ENCODE measurements around the gene OR5B3. TPM values are rescaled to one million over a fixed set of nuclear protein-coding genes. Genes with fewer than 3 reads are reported as not detected.

The OR5B3 gene
- total RNA-seq, 1 experiment from 2014 or later, result not detected

DNA sequence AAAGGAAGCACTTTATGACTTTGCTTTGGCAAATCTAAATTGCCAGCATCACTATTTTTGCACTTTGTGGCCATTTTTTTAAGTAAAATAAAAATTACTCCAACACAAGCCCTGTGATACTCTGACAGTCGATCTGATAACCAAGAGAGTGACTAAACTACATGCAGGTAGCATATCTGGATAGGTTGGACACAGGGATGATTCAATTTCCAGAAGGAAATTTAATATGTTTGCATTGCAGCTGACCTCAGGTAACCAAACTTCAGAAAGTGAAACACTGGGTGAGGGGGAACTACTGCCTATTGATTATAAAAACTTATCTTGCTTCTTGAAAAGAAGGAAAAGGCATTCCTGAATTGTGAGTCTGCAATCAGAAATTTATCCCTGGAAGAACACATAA lies 13.9 kb downstream of the OR5B3 start:
- peak; percentile 10 for DNase-seq
- no peaks in the 10 kb centered on the region for H3K36me3 Mint-ChIP-seq (ENCODE audit: insufficient read depth, unreplicated experiment)
- intact Hi-C loops (cut with micrococcal nuclease; ENCODE audit: unreplicated experiment), result no loop called here
- CTCF ChIA-PET, result no interaction called here
- H3K9me3 Mint-ChIP-seq (ENCODE audit: low read depth, unreplicated experiment), result peaks cover 10% of the 10 kb centered on the region
- no TSS peak for BruUV-seq (replicated peaks)
- no peak overlapping the region for H3K4me3 Mint-ChIP-seq (ENCODE audit: low read depth, unreplicated experiment)
- H3K4me1 Mint-ChIP-seq (ENCODE audit: low read depth, unreplicated experiment), result peaks cover 10% of the 10 kb centered on the region
- no peak overlapping the region for H3K27ac Mint-ChIP-seq (ENCODE audit: unreplicated experiment)
- no peak for TF ChIP-seq CTCF (IDR thresholded peaks at IDR 0.05; ENCODE audit: unreplicated experiment)
- H3K27me3 Mint-ChIP-seq (ENCODE audit: unreplicated experiment), result no peaks in the 10 kb centered on the region

DNA sequence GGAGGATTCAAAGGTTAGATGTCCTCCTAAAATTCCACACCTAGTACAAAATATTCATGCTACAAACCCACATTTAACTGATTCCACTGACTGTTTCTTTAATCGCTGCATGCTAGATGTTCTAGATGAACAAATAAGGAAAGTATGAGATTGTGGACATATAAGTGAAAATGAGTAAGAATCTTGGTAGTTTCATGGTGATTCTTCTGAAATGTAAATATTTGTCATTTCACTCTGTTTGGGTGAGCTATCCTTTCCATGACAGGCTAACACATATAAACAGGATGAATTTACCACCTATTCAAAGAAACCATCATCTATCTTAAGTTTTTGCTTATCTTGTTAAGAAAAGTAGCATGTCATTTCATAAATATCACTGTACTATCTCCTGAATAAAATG lies 14.8 kb downstream of the OR5B3 start:
- no peak overlapping the region for H3K27ac Mint-ChIP-seq (ENCODE audit: unreplicated experiment)

DNA sequence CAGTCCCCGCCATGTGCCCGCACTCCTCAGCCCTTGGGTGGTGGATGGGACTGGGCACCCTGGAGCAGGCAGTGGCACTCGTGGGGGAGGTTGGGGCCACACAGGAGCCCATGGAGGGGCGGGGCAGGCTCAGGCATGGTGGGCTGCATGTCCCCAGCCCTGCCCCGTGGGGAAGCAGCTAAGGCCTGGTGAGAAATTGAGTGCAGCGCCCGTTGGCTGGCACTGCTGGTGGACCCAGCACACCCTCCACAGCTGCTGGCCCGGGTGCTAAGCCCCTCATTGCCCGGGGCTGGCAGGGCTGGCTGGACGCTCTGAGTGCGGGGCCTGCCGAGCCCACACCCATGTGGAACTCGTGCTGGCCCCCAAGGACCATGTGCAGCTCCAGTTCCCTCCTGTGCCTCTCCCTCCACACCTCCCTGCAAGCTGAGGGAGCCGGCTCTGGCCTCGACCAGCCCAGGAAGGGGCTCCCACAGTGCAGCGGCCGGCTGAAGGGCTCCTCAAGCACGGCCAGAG lies 16.1 kb downstream of the OR5B3 start:
- Mint-ChIP-seq H3K36me3 (ENCODE audit: insufficient read depth, unreplicated experiment) (no peaks in the 10 kb centered on the region), H3K9me3 (ENCODE audit: low read depth, unreplicated experiment) (peaks cover 10% of the 10 kb centered on the region), H3K4me3 (ENCODE audit: low read depth, unreplicated experiment) (no peak overlapping the region), H3K27me3 (ENCODE audit: unreplicated experiment) (no peaks in the 10 kb centered on the region), H3K4me1 (ENCODE audit: low read depth, unreplicated experiment) (peaks cover 10% of the 10 kb centered on the region), H3K27ac (ENCODE audit: unreplicated experiment) (no peak overlapping the region)
- BruUV-seq (replicated peaks), result no TSS peak
- intact Hi-C loops (cut with micrococcal nuclease; ENCODE audit: unreplicated experiment), result no loop called here
- CTCF ChIA-PET, result no interaction called here
- no peak for DNase-seq
- no peak for TF ChIP-seq CTCF (IDR thresholded peaks at IDR 0.05; ENCODE audit: unreplicated experiment)

More for the DNA sequence above, 14.8 kb downstream of the OR5B3 start:
- TF ChIP-seq CTCF (IDR thresholded peaks at IDR 0.05; ENCODE audit: unreplicated experiment), result no peak
- Mint-ChIP-seq H3K4me1 (ENCODE audit: low read depth, unreplicated experiment) (peaks cover 10% of the 10 kb centered on the region), H3K27me3 (ENCODE audit: unreplicated experiment) (no peaks in the 10 kb centered on the region), H3K9me3 (ENCODE audit: low read depth, unreplicated experiment) (peaks cover 10% of the 10 kb centered on the region), H3K4me3 (ENCODE audit: low read depth, unreplicated experiment) (no peak overlapping the region), H3K36me3 (ENCODE audit: insufficient read depth, unreplicated experiment) (no peaks in the 10 kb centered on the region)
- DNase-seq, result no peak
- BruUV-seq (replicated peaks), result no TSS peak
- intact Hi-C loops (cut with micrococcal nuclease; ENCODE audit: unreplicated experiment), result no loop called here
- CTCF ChIA-PET, result no interaction called here

- no peaks in the 10 kb centered on the region for H3K36me3 Mint-ChIP-seq (ENCODE audit: insufficient read depth, unreplicated experiment)
- CTCF ChIA-PET, result no interaction called here
- no peaks in the 10 kb centered on the region for H3K27me3 Mint-ChIP-seq (ENCODE audit: unreplicated experiment)
- H3K9me3 Mint-ChIP-seq (ENCODE audit: low read depth, unreplicated experiment), result no peaks in the 10 kb centered on the region
- no TSS peak for BruUV-seq (replicated peaks)
- H3K4me3 Mint-ChIP-seq (ENCODE audit: low read depth, unreplicated experiment), result no peak within 1 kb of the TSS
- DNase-seq, result no peak
- H3K27ac Mint-ChIP-seq (ENCODE audit: unreplicated experiment), result no peak within 1 kb of the TSS
- intact Hi-C loops (cut with micrococcal nuclease; ENCODE audit: unreplicated experiment), result no loop called here
- H3K4me1 Mint-ChIP-seq (ENCODE audit: low read depth, unreplicated experiment), result no peaks in the 10 kb centered on the region
- TF ChIP-seq CTCF (IDR thresholded peaks at IDR 0.05; ENCODE audit: unreplicated experiment), result no peak
These were observed 47.7 kb downstream of the OR5B3 start, which contains the start of gene OR5B17 for GRCh38 chr11:58358969-58359368. Gene OR5B17, minus strand, starts transcription at chr11:58359069. Its CDS starts 0 bp downstream, at chr11:58359069.
